K562 (cell line): ENCODE results near the gene COL8A2. TPM values are rescaled to one million over a fixed set of nuclear protein-coding genes. Genes with fewer than 3 reads are reported as not detected.
A peak's percentile ranks its signal among the peaks of the same experiment; 100 is the strongest.

ENCODE experiments used
- ADNP ChIP-seq: fragments of 200-800 bp; sonication (Bioruptor generic); IDR thresholded peaks from 2 replicates; pipeline ENCODE4 v1.6.1; 2016; ENCODE audit warnings: missing genetic modification characterization, missing compliant biosample characterization
- BCL6 ChIP-seq: fragments of 250-450 bp; sonication (Bioruptor Pico); IDR thresholded peaks from 2 replicates; pipeline ENCODE4 v1.4.0; 2020
- BHLHE40 ChIP-seq: IDR thresholded peaks from 2 replicates; pipeline ENCODE4 v1.6.1; 2011; ENCODE audit warnings: low read length, improper control_type of control experiment
- CBFB ChIP-seq: sonication (generic); formaldehyde crosslinking; IDR thresholded peaks from 2 replicates; pipeline ENCODE4 v1.4.0; 2020; ENCODE audit warnings: mild to moderate bottlenecking, missing genetic modification reagents
- CEBPZ ChIP-seq: fragments of 150-350 bp; IDR thresholded peaks from 2 replicates; pipeline ENCODE4 v1.6.1; 2014; ENCODE audit warnings: low read depth, mild to moderate bottlenecking, low read length, borderline replicate concordance
- CHD1 ChIP-seq: fragments of 200-600 bp; sonication (generic); IDR thresholded peaks from one replicate; pipeline ENCODE4 v1.6.1; 2012; ENCODE audit warnings: mild to moderate bottlenecking, moderate library complexity, low read length, inconsistent platforms
- CHD4 ChIP-seq: fragments of 200-600 bp; sonication (generic); IDR thresholded peaks from 3 replicates; pipeline ENCODE4 v1.6.1; 2012; ENCODE audit warnings: low read depth, mild to moderate bottlenecking, mixed read lengths, low read length, inconsistent platforms; ENCODE audit not compliant: insufficient read depth, insufficient replicate concordance, poor library complexity, severe bottlenecking
- ETS1 ChIP-seq: conservative IDR thresholded peaks from 2 replicates; pipeline ENCODE4 v1.6.1; 2011; ENCODE audit warnings: low read depth, mild to moderate bottlenecking, low read length; ENCODE audit not compliant: control insufficient read depth
- HOXB6 ChIP-seq: fragments of 250-450 bp; sonication (Bioruptor Pico); IDR thresholded peaks from 2 replicates; pipeline ENCODE4 v1.5.1; 2022; ENCODE audit warnings: mild to moderate bottlenecking, borderline replicate concordance
- L3MBTL2 ChIP-seq: fragments of 450-650 bp; IDR thresholded peaks from 2 replicates; pipeline ENCODE4 v1.6.1; 2016; ENCODE audit warnings: mild to moderate bottlenecking, moderate library complexity
- MTA3 ChIP-seq: fragments of 450-650 bp; formaldehyde crosslinking; IDR thresholded peaks from 2 replicates; pipeline ENCODE4 v1.6.1; 2017; ENCODE audit warnings: mild to moderate bottlenecking, borderline replicate concordance
- NCOA2 ChIP-seq, 2 experiments: fragments of 450-650 bp; IDR thresholded peaks; 2 replicates each; pipeline ENCODE4 v1.6.1; 2018; ENCODE audit warnings: mild to moderate bottlenecking in 2 of 2, moderate library complexity in 1 of 2; ENCODE audit not compliant: partially characterized antibody in 2 of 2
- PBX2 ChIP-seq, 2 experiments: IDR thresholded peaks in 1 of 2; conservative IDR thresholded peaks in 1 of 2; 2 replicates each; pipeline ENCODE4 v1.6.1; 2016; ENCODE audit warnings: low read depth in 2 of 2, mild to moderate bottlenecking in 1 of 2, missing compliant biosample characterization in 1 of 2, missing genetic modification characterization in 1 of 2, moderate library complexity in 1 of 2
- POLR3G ChIP-seq: IDR thresholded peaks from 2 replicates; pipeline ENCODE4 v1.6.1; 2011; ENCODE audit not compliant: insufficient read length, insufficient replicate concordance; ENCODE audit errors: extremely low read depth
- SAFB ChIP-seq: fragments of 200-400 bp; formaldehyde crosslinking; IDR thresholded peaks from 2 replicates; pipeline ENCODE4 v1.6.1; 2017; ENCODE audit warnings: low read depth, low read length, borderline replicate concordance
- SMC3 ChIP-seq: conservative IDR thresholded peaks from 2 replicates; pipeline ENCODE4 v1.6.1; 2011; ENCODE audit warnings: low read depth, low read length, improper control_type of control experiment; ENCODE audit not compliant: insufficient read depth
- TRIM24 ChIP-seq, 2 experiments: fragments of 450-650 bp; IDR thresholded peaks; 2 replicates each; pipeline ENCODE4 v1.6.1; 2016
- ZNF764 ChIP-seq: fragments of 250-450 bp; sonication (Bioruptor Pico); IDR thresholded peaks from 2 replicates; pipeline ENCODE4 v1.4.0; 2020; ENCODE audit warnings: low read depth, mild to moderate bottlenecking, moderate library complexity
- polyA plus RNA-seq, 8 experiments: library from polyadenylated mRNA; depleted of rRNA in 4 of 8; stranded (reverse) in 5 of 8; unstranded in 3 of 8; fragments of >200 nt; fragmentation: Nextera tagmentation in 2 of 8; fragmentation: Illumina TruSeq in 1 of 8; extraction: Ambion mirVana in 2 of 8; extraction: Trizol in 1 of 8; gene quantifications; 2 replicates each; pipeline versions ENCODE4 v1.2.1 to v1.2.3, GENCODE V29; 2011 to 2014; ENCODE audit warnings: inconsistent platforms in 1 of 8, missing spikeins in 1 of 8
- total RNA-seq, 7 experiments: library from RNA; depleted of rRNA in 6 of 7; stranded (reverse); fragments of >200 nt in 6 of 7; fragmentation: Illumina TruSeq in 2 of 7; extraction: Trizol in 2 of 7; gene quantifications; 2 replicates each; pipeline versions ENCODE4 v1.2.1 to v1.2.3, GENCODE V29; 2011 to 2021; ENCODE audit warnings: low replicate concordance in 1 of 7

COL8A2 gene
- total and polyA plus RNA-seq, 9 of the 15 experiments (the other 6 are each of a cell fraction or from before 2014, with no cell fraction given) = 0.03 to 0.14 (median 0.04) TPM; not detected in 5

- TF ChIP-seq MTA3 (0 out of 2 replicates have a peak, but pooled peaks have one; percentile 19), BCL6 (CRISPR knock-in tag) (no peak), SAFB (no peak), ADNP (no peak), NCOA2 (IDR thresholded peaks at IDR 0.05; ENCODE audit: partially characterized antibody in 2 of 2) (no peak), TRIM24 (IDR thresholded peaks at IDR 0.05) (peak in 1 of 2 experiments; percentile 7; a peak in 1 of 4 replicates), HOXB6 (CRISPR knock-in tag) (no peak), CEBPZ (no peak), SMC3 (no peak), POLR3G (no peak), CHD4 (no peak), L3MBTL2 (no peak), PBX2 (CRISPR knock-in tag; IDR thresholded peaks at IDR 0.05; ENCODE audit: low read depth) (no peak), PBX2 (tag; conservative IDR thresholded peaks at IDR 0.05; ENCODE audit: low read depth) (no peak), BHLHE40 (0 out of 2 replicates have a peak, but pooled peaks have one; percentile 7), CBFB (no peak), CHD1 (no peak), ZNF764 (CRISPR knock-in tag) (no peak), ETS1 (0 out of 2 replicates have a peak, but pooled peaks have one; percentile 27)
Observed at GRCh38 chr1:36128126-36128904, 3.3 kb upstream of the COL8A2 start (continued).
